Caco-2 (cell line): Measurements from ENCODE around the gene HHAT. TPM values are rescaled to one million over a fixed set of nuclear protein-coding genes. Genes with fewer than 3 reads are reported as not detected.

Source experiments
- BruUV-seq: library from RNA; stranded (reverse); fragments of 400-500 nt; replicated peaks from 2 replicates; lab custom pipeline; 2021; lab: Mats Ljungman, UMichigan
- CTCF ChIA-PET: fragments of 300-600 bp; sonication (Branson Sonifier 250); formaldehyde crosslinking; loops from one replicate; lab custom pipeline; 2022; ENCODE audit warnings: antibody characterized with exemption; lab: Charles Lee
- POLR2A ChIA-PET: fragments of 300-600 bp; sonication (Branson Sonifier 250); formaldehyde crosslinking; loops from one replicate; lab custom pipeline; 2022; ENCODE audit warnings: antibody characterized with exemption; lab: Charles Lee
- DNase-seq, 2 experiments: peaks; one replicate each; pipeline versions ENCODE4 v3.0.0 to v3.0.0-alpha.2; 2020 to 2022
- H3K27me3 ChIP-seq: replicated peaks from 2 replicates; pipeline ENCODE4 v1.6.0; 2011; ENCODE audit warnings: low read length; ENCODE audit not compliant: control insufficient read depth, insufficient read depth
- H3K36me3 ChIP-seq: 2 replicates; pipeline ENCODE4 v1.5.1; 2011; ENCODE audit warnings: low read length; ENCODE audit not compliant: control insufficient read depth, insufficient read depth
- H3K4me1 ChIP-seq: fragments of 250-450 bp; sonication (Bioruptor Pico); 2 replicates; pipeline ENCODE4 v1.5.1; 2020; ENCODE audit warnings: mild to moderate bottlenecking
- H3K4me3 ChIP-seq: 2 replicates; pipeline ENCODE4 v1.5.1; 2011; ENCODE audit warnings: low read depth, mild to moderate bottlenecking, control low read depth, low read length
- H3K9me3 ChIP-seq: fragments of 250-450 bp; sonication (Bioruptor Pico); 2 replicates; pipeline ENCODE4 v1.5.1; 2020; ENCODE audit warnings: mild to moderate bottlenecking, moderate library complexity
- H3K27ac Mint-ChIP-seq: one replicate; pipeline ENCODE4 v1.8.0; 2022; ENCODE audit warnings: mixed read lengths; ENCODE audit not compliant: unreplicated experiment
- H3K27me3 Mint-ChIP-seq: one replicate; pipeline ENCODE4 v1.8.0; 2022; ENCODE audit warnings: mixed read lengths; ENCODE audit not compliant: insufficient read depth, unreplicated experiment
- H3K36me3 Mint-ChIP-seq: one replicate; pipeline ENCODE4 v1.8.0; 2022; ENCODE audit warnings: mild to moderate bottlenecking, mixed read lengths; ENCODE audit not compliant: insufficient read depth, unreplicated experiment
- H3K4me1 Mint-ChIP-seq: one replicate; pipeline ENCODE4 v1.8.0; 2022; ENCODE audit warnings: low read depth, mixed read lengths; ENCODE audit not compliant: unreplicated experiment
- H3K4me3 Mint-ChIP-seq: one replicate; pipeline ENCODE4 v1.8.0; 2022; ENCODE audit warnings: mild to moderate bottlenecking, moderate library complexity, mixed read lengths; ENCODE audit not compliant: unreplicated experiment
- H3K9me3 Mint-ChIP-seq: one replicate; pipeline ENCODE4 v1.8.0; 2022; ENCODE audit warnings: mixed read lengths; ENCODE audit not compliant: unreplicated experiment
- intact Hi-C: fragments of 100-400 bp; cut with micrococcal nuclease; formaldehyde crosslinking; loops from one replicate; pipeline ENCODE4 v1.10.0; 2022; ENCODE audit not compliant: unreplicated experiment
- total RNA-seq: library from RNA; stranded (reverse); gene quantifications from 2 replicates; pipeline ENCODE4 v1.2.3, GENCODE V29; 2022
- TF ChIP-seq, protein P1 (sequence below), 2 experiments: fragments of 200-600 bp in 1 of 2; IDR thresholded peaks; 1 replicate in 1 of 2; 2 replicates in 1 of 2; pipeline versions ENCODE4 v1.5.1 to v1.8.0; 2011 to 2022; ENCODE audit warnings: antibody characterized with exemption in 1 of 2, control low read depth in 1 of 2, inconsistent platforms in 1 of 2, low read depth in 1 of 2, low read length in 1 of 2, mild to moderate bottlenecking in 1 of 2, moderate library complexity in 1 of 2; ENCODE audit not compliant: insufficient read depth in 1 of 2, severe bottlenecking in 1 of 2, unreplicated experiment in 1 of 2

The HHAT gene
- total RNA-seq, 1 experiment from 2014 or later = 3.9 TPM

DNA sequence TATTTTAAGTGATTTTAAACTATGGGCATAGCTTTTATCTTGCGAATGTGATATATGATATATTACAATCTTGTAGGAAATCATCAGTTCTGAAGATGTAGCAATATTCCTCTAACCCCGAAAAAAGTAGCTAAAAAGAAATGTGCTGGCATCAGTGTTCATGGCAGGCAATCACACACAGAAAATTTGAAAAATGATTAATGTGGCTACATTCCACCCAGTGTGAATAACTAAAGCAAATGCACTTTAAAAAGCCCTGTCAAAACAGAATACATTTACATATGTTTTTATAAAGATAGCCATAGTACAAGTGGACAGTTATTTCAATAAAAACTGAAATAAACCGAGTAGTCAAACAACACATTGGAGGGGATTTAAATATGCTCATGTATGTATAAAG lies 260.2 kb downstream of the HHAT start:
- no peak for DNase-seq
- Mint-ChIP-seq H3K4me3 (no peak overlapping the region), H3K4me1 (peaks cover 7% of the 10 kb centered on the region), H3K36me3 (no peaks in the 10 kb centered on the region), H3K27ac (no peak overlapping the region), H3K27me3 (peaks cover 5% of the 10 kb centered on the region), H3K9me3 (peaks cover 10% of the 10 kb centered on the region)
- BruUV-seq = no TSS peak
- intact Hi-C loops = loop anchor here (10.0 kb wide), 1 partner anchor 106 kb away; no protein-coding TSS in a partner anchor
- Histone ChIP-seq H3K36me3 (no peaks in the 10 kb centered on the region), H3K4me1 (no peaks in the 10 kb centered on the region), H3K27me3 (no peaks in the 10 kb centered on the region), H3K4me3 (no peak overlapping the region), H3K9me3 (no peaks in the 10 kb centered on the region)
- ChIA-PET POLR2A (no interaction called here), CTCF (no interaction called here)
- TF ChIP-seq, protein P1, sequence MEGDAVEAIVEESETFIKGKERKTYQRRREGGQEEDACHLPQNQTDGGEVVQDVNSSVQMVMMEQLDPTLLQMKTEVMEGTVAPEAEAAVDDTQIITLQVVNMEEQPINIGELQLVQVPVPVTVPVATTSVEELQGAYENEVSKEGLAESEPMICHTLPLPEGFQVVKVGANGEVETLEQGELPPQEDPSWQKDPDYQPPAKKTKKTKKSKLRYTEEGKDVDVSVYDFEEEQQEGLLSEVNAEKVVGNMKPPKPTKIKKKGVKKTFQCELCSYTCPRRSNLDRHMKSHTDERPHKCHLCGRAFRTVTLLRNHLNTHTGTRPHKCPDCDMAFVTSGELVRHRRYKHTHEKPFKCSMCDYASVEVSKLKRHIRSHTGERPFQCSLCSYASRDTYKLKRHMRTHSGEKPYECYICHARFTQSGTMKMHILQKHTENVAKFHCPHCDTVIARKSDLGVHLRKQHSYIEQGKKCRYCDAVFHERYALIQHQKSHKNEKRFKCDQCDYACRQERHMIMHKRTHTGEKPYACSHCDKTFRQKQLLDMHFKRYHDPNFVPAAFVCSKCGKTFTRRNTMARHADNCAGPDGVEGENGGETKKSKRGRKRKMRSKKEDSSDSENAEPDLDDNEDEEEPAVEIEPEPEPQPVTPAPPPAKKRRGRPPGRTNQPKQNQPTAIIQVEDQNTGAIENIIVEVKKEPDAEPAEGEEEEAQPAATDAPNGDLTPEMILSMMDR (IDR thresholded peaks at IDR 0.05; ENCODE audit: insufficient read depth in 1 of 2, low read depth in 1 of 2, low read length in 1 of 2, severe bottlenecking in 1 of 2, unreplicated experiment in 1 of 2) = no peak

DNA sequence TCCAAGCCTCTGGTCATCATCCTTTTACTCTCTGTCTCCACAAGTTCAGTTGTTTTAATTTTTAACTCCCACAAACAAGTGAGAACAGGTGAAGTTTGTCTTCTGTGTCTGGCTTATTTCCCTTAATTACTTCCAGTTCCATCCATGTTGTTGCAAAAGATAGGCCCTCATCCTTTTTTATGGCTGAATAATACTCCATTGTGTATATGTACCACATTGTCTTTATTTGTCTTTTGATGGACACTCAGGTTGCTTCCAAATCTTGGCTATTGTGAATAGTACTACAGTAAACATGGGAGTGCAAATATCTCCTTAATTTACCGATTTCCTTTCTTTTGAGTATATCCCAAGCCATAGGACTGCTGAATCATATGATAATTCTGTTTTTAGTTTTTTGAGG lies 262.5 kb downstream of the HHAT start:
- intact Hi-C loops = no loop called here
- H3K36me3 Mint-ChIP-seq = no peaks in the 10 kb centered on the region
- CTCF ChIA-PET = no interaction called here

DNA sequence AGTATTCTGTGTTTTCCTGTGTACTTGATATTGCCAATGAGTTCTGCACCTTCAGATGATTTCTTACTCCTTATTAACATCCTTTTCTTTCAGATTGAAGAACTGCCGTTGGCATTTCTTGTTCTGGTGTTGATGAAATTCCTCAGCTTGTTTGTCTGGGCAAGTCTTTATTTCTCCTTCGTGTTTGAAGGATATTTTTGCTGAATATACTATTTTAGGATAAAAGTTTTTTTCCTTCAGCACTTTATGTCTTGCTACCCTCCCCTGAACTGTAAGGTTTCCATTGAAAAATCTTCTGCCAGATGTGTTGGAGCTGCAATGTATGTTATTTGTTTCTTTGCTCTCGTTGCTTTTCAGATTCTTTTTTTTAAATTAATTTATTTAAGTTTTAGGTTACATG lies 265.9 kb downstream of the HHAT start:
- H3K9me3 Mint-ChIP-seq = peaks cover 19% of the 10 kb centered on the region

More for the DNA sequence above, 262.5 kb downstream of the HHAT start:
- H3K4me3 Mint-ChIP-seq = no peak overlapping the region
- Histone ChIP-seq H3K27me3 (no peaks in the 10 kb centered on the region), H3K9me3 (no peaks in the 10 kb centered on the region), H3K36me3 (no peaks in the 10 kb centered on the region), H3K4me3 (no peak overlapping the region), H3K4me1 (no peaks in the 10 kb centered on the region)
- H3K27ac Mint-ChIP-seq = no peak overlapping the region
- peaks cover 5% of the 10 kb centered on the region for H3K27me3 Mint-ChIP-seq
- POLR2A ChIA-PET = no interaction called here
- BruUV-seq = no TSS peak
- TF ChIP-seq, protein P1 (IDR thresholded peaks at IDR 0.05; ENCODE audit: insufficient read depth in 1 of 2, low read depth in 1 of 2, low read length in 1 of 2, severe bottlenecking in 1 of 2, unreplicated experiment in 1 of 2) = no peak
- H3K9me3 Mint-ChIP-seq = peaks cover 13% of the 10 kb centered on the region
- DNase-seq = no peak
- H3K4me1 Mint-ChIP-seq = no peaks in the 10 kb centered on the region

More for the DNA sequence above, 265.9 kb downstream of the HHAT start:
- H3K4me3 Mint-ChIP-seq = no peak overlapping the region
- TF ChIP-seq, protein P1 (IDR thresholded peaks at IDR 0.05; ENCODE audit: insufficient read depth in 1 of 2, low read depth in 1 of 2, low read length in 1 of 2, severe bottlenecking in 1 of 2, unreplicated experiment in 1 of 2) = no peak
- peaks cover 12% of the 10 kb centered on the region for H3K4me1 Mint-ChIP-seq
- intact Hi-C loops = no loop called here
- no TSS peak for BruUV-seq
- H3K4me1 ChIP-seq = peaks cover 15% of the 10 kb centered on the region; the same call in 1 of the 2 replicates
- H3K36me3 Mint-ChIP-seq = no peaks in the 10 kb centered on the region
- ChIA-PET CTCF (no interaction called here), POLR2A (no interaction called here)
- H3K27me3 Mint-ChIP-seq = peaks cover 7% of the 10 kb centered on the region
- no peak overlapping the region for H3K27ac Mint-ChIP-seq
- no peak overlapping the region for H3K4me3 ChIP-seq
- no peak for DNase-seq
- H3K36me3 ChIP-seq = no peaks in the 10 kb centered on the region
- H3K9me3 ChIP-seq = no peaks in the 10 kb centered on the region
- H3K27me3 ChIP-seq = no peaks in the 10 kb centered on the region
